ENCODE data around the gene HOXC11. TPM values are rescaled to one million over a fixed set of nuclear protein-coding genes. Genes with fewer than 3 reads are reported as not detected.

The HOXC11 gene
- total RNA-seq, 1 donor from 2014 or later, result 1.7 TPM

GRCh38 chr12:54021432-54022013 is 48.6 kb downstream of the HOXC11 start:
- DNase-seq (ENCODE audit: low spot score), result no peak

GRCh38 chr12:54022960-54023884 is 50.3 kb downstream of the HOXC11 start:
- no peak for DNase-seq (ENCODE audit: low spot score)

GRCh38 chr12:54024127-54024526 is 51.2 kb downstream of the HOXC11 start:
- DNase-seq (ENCODE audit: low spot score), result no peak

GRCh38 chr12:54024581-54025305 is 51.8 kb downstream of the HOXC11 start:
- no peak for DNase-seq (ENCODE audit: low spot score)

GRCh38 chr12:54025499-54026405 is 52.8 kb downstream of the HOXC11 start:
- no peak for DNase-seq (ENCODE audit: low spot score)

- no peak for DNase-seq (ENCODE audit: low spot score)
Observed at GRCh38 chr12:54026640-54027441, 53.9 kb downstream of the HOXC11 start.

Other genes starting within 250 kb of the HOXC11 start
- gene CALCOCO1, start 245.7 kb upstream of the HOXC11 start, total RNA-seq, result 111 TPM
- not detected for gene CISTR, start 221.1 kb upstream of the HOXC11 start, total RNA-seq
- gene HOXC13, start 34.3 kb upstream of the HOXC11 start, total RNA-seq, result 0.21 TPM
- gene HOXC12, start 18.2 kb upstream of the HOXC11 start, total RNA-seq, result not detected
- 6.6 TPM for gene HOTAIR, start 1.8 kb downstream of the HOXC11 start, total RNA-seq
- 8.5 TPM for gene HOXC10, start 12.0 kb downstream of the HOXC11 start, total RNA-seq
- 1.7 TPM for gene HOXC9, start 27.0 kb downstream of the HOXC11 start, total RNA-seq
- gene HOXC8, start 35.9 kb downstream of the HOXC11 start, total RNA-seq, result 1.5 TPM
- 2.3 TPM for gene HOXC6, start 55.3 kb downstream of the HOXC11 start, total RNA-seq
- 1.7 TPM for gene HOXC5, start 59.9 kb downstream of the HOXC11 start, total RNA-seq
- 3.5 TPM for gene HOXC4, start 80.7 kb downstream of the HOXC11 start, total RNA-seq
- 24.5 TPM for gene SMUG1, start 215.9 kb downstream of the HOXC11 start, total RNA-seq